ENCODE results near the gene FOCAD.

DNA sequence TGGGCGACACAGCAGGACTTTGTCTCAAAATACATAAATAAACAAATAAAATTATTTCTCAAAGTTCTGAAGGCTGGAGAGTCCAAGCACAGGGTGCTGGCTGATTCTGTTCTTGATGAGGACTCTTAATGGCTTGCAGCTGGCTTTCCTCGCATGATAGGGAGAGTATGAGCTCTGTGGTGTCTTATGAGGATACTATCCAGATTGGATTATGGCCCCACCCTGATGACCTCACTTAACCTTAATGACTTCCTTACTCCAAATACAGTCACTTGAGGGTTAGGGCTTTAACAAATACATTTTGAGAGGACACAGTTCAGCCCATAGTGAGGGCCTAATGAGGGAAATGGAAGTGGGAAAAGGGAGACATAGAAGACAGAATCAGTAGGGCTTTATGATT, 87.7 kb downstream of the FOCAD start:
- no peak for TF ChIP-seq CTCF (IDR thresholded peaks at IDR 0.05)
- no peak for TF ChIP-seq POLR2A (IDR thresholded peaks at IDR 0.05)
